GM19372 (cell line): ENCODE data around the gene TOP2A.
A peak's percentile ranks its signal among the peaks of the same experiment; 100 is the strongest.
"Not testable (repeated sequence)": the region's sequence is repeated elsewhere in the genome, so short reads cannot be mapped to it uniquely, and the experiment has no call there.

ENCODE experiments used
- ATAC-seq: cut with Tn5 transposase; IDR thresholded peaks from one replicate; pipeline ENCODE4 v1.9.1; 2021; ENCODE audit warnings: mild to moderate bottlenecking, low read depth, moderate library complexity; ENCODE audit not compliant: unreplicated experiment

Gene TOP2A

DNA sequence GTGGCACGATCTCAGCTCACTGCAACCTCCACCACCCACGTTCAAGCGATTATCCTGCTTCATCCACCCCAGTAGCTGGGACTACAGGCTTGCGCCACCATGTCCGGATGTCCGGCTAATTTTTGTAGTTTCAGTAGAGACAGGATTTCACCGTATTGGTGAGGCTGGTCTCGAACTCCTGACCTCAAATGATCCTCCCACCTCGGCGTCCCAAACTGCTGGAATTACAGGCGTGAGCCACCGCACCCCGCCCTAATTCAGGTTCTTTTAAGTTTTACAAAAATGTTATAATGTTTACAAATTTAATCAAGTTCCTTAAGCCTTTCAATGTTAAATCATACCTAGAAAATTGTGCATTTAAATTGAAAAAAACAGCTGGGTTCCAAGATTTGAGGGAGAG, 39.9 kb downstream of the TOP2A start:
- ATAC-seq: no peak

GRCh38 chr17:40376541-40376940, 41.2 kb downstream of the TOP2A start:
- not testable (repeated sequence) for ATAC-seq

DNA sequence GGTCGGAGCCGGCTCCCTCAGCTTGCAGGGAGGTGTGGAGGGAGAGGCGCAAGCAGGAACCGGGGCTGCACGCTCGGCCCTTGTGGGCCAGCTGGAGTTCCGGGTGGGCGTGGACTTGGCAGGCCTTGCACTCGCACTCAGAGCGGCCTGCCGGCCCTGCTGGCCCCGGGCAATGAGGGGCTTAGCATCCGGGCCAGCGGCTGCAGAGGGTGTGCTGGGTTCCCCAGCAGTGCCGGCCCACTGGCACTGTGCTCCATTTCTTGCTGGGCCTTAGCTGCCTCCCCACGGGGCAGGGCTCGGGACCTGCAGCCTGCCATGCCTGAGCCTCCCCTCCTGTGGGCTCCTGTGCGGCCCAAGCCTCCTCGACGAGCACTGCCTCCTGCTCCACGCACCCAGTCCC, 41.9 kb downstream of the TOP2A start:
- ATAC-seq: not testable (repeated sequence)

GRCh38 chr17:40374821-40375498, 42.7 kb downstream of the TOP2A start:
- ATAC-seq: no peak

DNA sequence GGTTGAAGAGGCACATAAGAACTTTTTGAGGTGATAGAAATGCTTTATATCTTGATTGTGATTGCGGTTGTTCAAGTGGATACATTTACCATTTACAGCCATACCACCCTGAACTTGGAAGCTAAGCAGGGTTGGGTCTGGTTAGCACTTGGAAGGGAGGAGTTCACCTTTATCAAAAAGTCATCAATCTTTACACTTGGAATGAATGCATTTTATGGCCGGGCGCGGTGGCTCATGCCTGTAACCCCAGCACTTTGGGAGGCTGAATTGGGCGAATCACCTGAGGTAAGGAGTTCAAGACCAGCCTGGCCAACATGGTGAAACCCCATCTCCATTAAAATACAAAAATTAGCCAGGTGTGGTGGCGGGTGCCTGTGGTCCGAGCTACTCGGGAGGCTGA, 43.7 kb downstream of the TOP2A start:
- ATAC-seq: no peak

DNA sequence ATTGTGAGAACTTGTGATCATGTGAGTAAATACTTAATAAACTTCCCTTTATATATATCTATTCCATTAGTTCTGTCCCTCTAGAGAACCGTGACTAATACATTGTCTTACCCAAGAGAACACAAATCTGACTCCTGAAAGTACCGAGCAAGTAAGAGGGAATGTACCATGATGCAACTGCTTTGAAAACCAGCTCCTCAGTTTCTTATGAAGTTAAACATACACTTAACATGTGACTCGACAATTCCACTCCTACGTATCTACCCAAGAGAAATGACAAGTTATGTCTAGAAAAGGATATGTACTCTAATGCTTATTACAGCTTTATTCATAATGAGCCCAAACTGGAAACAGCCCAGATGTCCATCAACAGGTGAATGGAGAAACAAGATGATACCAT, 44.4 kb downstream of the TOP2A start:
- no peak for ATAC-seq

DNA sequence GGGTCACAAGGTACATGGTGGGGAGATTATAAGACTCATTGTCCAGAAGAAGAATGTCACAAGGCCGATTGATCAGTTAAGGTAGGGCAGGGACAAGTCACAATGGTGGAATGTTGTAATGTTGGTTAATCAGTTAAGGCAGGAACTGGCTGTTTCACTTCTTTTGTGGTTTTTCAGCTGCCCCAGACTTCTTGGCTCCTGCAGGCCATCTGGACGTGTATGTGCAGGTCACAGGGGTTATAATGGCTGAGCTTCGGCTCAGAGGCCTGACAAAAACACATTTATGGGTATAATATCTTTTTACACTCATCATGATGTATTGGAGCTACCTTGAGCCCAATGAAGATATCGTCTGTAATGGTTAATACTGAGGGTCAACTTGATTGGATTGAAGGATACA, 45.1 kb downstream of the TOP2A start:
- not testable (repeated sequence) for ATAC-seq

DNA sequence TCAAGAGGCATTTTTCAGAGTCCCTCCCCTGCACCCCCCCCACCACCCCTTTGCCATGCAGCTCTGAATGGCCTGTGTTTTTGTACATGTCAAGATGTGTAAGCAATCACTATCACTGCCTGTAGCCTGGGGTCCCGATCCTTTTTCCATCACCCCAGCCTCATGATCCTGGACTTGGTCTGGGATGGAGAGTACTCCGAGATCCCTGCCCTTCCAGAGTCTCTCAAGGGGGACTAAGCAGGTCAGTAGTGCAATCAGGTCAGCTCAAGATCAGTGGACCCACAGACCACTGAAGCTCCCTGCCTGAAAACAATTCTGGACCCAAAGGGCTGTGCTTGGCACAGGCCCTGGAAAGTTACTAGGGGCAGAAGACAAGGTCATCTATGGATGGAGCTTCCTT, 45.7 kb downstream of the TOP2A start:
- no peak for ATAC-seq

- ATAC-seq: no peak
These were observed 46.3 kb downstream of the TOP2A start for GRCh38 chr17:40371261-40371929.

DNA sequence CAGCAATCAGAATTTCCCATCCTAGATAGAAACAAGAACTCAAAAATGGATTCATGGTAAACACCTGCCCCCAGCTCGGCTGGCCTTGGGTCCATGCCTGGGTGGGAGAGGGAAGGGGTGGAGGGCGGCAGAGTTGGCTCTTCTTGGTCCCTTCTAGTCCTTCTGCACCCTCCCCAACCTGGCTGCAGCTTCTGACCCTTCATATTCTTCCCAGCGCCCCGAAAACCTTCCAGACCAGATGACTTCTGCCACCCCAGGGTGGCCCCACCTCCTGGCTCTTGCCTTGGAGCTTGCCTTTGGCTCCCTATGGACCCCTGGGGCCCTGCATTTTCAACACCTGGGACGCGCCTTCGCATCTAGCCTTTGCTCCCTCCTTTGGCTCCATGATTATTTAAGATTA, 47.8 kb downstream of the TOP2A start:
- ATAC-seq: no peak

GRCh38 chr17:40367728-40368127, 50.0 kb downstream of the TOP2A start:
- not testable (repeated sequence) for ATAC-seq

GRCh38 chr17:40366861-40367518, 50.7 kb downstream of the TOP2A start:
- ATAC-seq: no peak

DNA sequence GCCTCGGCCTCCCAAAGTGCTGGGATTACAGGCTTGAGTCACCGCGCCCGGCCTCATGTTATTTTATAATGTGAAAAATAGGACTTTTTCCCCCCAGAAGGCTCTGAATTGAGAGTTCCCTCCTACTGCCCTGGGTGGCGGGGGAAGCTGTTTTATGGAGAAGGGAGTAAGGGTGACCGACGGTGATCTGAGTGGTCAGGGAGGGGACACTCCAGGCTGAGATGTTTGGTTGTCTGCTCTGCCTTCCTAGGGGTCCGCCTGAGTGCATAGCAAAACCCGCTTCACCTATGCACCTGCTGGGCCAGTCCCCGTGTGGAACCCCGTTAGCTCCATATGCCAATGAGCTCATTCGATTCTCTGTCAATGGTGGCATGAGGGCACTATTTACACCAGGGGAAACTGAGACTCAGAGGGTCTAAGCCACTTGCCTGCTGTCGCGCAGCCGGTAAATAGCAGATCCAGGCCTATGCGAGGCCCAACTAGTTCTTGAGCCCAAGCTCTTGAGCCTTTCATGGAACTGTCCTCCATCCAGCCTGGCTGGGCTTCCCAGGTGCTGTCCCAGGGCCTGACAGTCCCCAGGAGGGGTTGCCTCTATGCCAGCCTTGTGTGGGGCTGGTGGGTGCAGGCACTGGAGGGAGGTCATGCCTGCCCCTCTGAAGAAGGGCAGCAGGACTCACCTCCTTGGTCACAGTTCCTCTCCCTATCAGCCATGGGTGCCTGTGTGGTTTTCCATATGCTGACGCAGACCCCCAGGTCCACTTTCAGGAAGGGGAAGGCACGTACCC, 51.4 kb downstream of the TOP2A start:
- no peak for ATAC-seq

- ATAC-seq: no peak
These were observed 52.8 kb downstream of the TOP2A start for GRCh38 chr17:40364906-40365305.

DNA sequence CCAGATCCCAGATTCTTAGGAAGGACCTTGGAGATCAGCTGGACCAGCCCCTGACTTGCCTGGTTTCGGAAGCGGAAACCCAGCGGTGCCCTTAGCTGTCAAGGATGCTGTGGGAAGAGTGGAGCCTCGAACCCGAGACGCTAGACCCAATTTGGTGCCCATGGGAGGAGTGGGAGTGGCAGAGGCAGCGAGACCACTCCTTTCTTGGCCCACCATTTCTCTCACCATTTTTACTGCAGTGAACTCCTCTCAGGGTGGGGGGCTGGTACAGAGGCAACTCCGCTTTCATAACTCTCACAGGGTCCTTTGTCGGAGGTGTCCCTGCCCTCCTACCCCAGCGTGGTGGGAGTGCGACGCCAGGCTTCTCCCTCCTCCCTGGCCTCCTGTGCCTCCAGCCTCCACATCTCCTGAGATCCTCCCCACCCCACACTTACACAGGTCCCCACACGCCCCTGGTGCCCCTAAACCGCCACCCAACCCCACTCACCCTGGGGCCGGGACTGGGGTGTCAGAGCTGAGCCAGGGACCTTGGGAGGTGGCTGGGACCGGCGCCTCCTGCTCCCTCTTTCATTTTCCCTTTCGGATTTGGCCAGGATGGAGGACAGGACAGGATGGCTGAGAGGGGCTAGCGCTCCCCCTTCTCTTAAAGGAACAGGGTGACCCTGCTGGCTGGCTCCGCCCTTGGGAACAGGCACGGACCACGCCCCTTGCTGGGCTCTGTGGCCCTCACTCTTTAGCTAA, 53.4 kb downstream of the TOP2A start, which contains the start of gene GJD3:
Gene GJD3, minus strand, starts transcription at position 617 of the 741 bp plus-strand sequence. CDS start 922 bp downstream, outside the sequence.
- ATAC-seq: no peak

- ATAC-seq: no peak
These were observed 54.4 kb downstream of the TOP2A start for GRCh38 chr17:40363111-40363827.

DNA sequence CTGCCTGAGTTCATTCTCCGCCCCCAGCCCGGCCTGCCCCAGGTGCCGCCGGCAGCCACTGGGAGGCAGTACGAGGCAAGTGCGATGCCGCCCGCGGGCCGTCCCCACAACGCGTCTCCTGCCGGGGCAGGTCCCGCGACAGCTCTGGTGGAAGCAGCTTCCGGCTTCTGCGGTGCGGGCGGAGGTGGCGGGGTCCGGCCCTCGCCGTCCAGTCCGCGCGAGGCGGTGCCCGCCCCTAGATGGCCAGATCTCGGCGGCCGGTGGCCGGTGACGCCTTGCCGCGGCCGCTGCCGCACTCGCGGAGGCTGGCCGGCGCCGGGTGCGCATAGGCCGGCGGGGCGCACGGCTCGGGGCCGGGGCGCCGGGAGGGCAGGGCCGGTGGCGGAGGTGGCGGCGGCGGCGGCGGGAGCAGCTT, 55.0 kb downstream of the TOP2A start:
- peak; percentile 62 for ATAC-seq

DNA sequence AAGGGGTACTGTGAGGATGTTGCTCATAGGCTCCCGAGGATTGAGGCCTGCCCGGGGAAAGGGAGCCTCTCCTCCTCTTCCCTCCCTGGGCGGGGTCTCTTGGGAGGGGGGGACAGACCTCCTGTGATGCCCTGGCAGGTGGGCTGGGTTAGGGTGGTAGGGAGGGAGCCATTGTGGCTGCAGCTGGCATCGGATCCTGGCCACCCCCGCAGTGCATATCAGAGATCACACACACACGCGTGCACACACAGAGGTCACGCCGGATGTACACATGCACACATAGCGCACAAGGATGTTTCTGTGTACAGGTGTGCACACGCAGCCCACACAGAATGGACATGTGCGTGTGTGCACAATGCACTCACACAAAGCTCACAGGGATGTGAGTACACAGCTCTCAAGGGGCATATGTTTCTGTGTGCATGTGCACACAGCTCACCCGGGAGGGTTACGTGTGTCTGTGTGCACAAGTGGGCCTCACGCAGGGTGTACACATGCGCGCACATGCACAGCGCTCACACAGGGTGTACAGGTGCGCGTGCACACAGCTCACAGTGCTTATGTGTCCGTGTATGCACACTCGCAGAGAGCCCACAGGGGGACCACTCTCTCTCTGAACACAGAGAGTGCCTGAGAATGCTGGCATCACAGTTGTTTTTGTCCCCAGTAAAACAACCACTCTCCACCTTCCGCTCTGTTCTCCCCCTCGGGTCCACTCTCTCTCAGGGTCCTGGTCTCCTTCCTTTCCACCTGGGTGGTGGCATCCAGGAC, 55.6 kb downstream of the TOP2A start:
- peak; percentile 14 for ATAC-seq
